NCI-H1092 (cell line): ENCODE measurements around the gene NID1.
"Not testable (repeated sequence)": the region's sequence is repeated elsewhere in the genome, so short reads cannot be mapped to it uniquely, and the experiment has no call there.

ENCODE experiments used
- DNase-seq: peaks from one replicate; lab custom pipeline; 2025; lab: John Stamatoyannopoulos, UW

Gene NID1

DNA sequence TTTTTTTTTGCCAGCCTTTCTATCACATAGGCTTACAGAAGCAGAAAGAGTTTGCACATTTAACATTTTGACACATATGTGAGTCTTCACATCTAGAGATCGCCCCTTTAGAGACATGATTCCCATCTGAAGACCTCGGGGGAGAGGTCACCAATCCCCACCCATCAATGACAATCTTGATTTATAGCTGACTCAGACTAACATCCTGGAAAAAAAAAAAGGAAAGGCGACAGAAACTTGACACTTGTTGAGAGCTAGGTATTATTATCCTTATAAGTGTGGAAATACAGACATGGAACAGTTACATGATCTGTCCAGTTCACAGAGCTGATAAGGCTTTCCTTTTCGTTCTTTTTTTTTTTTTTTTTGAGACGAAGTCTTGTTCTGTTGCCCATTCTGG, 28.0 kb upstream of the NID1 start:
- no peak for DNase-seq

DNA sequence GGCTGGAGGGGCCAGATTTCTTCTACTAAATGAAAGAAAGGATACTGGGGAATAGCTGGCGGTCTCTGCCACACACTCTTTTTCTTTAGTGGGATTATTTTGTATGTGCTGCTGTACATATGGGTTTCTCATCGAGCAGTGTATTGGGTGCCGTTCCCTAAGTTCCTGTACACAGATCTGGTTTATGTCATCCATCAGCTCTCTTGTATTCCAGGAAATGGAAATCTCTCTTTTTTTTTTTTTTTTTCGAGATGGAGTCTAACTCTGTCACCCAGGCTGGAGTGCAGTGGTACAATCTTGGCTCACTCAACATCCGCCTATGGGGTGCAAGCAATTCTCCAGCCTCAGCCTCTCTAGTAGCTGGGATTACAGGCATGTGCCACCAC, 27.0 kb upstream of the NID1 start:
- DNase-seq = no peak

- DNase-seq = no peak
Measured at GRCh38 chr1:236090741-236091147, 25.9 kb upstream of the NID1 start.

DNA sequence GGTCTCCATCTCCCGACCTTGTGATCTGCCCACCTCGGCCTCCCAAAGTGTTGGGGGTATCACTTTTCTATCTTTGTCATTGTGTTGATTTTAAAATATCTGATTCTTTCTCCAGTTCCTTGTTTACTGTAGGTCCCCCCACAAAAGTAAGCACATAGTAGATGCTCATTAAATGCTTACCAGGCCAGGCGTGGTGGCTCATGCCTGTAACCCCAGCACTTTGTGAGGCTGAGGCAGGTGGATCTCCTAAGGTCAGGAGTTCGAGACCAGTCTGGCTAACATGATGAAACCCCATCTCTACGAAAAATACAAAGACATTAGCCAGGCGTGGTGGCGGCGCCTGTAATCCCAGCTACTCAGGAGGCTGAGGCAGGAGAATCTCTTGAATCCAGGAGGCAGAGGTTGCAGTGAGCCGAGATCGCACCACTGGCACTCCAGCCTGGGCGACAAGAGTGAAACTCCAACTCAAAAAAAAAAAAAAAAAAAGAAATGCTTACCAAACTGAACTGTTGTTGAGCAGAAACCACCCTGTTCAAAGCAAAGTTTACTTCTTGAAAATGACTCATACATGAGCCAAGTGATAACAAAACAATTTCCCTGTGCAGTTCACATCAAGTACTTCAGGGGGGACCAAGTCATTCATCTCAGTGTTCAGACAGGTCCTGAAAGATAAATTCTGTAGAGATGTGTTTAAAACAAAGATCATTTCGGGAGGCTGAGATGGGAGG, 24.3 kb upstream of the NID1 start:
- no peak for DNase-seq

- no peak for DNase-seq
Measured at GRCh38 chr1:236086537-236086936, 21.6 kb upstream of the NID1 start.

DNA sequence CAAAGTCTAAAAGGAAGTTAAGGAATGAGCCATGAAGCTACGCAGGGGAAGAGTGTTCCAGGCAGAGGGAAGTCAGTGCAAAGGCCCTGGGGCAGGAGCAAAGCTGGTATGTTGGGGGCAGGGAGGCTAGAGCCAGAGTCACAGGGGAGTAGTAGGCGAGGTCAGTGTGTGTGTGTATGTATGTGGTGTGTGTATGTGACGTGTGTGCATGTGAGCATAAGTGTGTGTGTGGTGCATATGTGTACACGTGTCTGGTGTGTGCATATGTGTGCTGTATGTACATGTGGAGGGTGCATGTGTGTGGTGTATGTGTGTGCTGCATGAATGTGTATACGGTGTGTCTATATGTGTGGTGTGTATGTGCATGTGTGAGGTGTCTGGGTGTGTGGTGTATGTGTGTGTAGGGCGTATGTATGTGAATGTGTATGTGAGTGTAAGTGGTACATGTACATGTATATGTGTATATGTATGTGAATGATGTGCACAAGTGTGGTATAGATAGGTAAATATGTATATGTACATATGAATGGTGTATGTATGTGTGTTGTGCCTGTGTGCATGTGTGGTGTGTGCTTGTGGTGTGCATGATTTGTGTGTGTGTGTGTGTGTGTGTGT, 20.8 kb upstream of the NID1 start:
- no peak for DNase-seq

DNA sequence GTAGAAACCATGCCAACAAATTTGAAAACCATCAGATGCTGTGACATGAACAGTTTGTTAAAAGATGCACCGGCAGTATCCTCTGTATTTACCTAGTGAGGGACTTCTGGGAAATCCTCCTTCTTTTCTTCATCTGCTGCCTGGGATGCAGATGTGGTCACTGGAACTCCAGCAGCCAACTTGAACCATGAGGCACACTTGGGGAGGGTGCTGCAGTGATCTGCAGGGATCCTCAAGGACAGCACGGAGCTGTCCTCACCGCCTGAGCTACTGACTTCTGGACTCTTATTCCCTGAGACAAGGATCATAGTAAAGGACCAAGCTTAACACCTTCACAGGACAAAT, 19.5 kb upstream of the NID1 start:
- no peak for DNase-seq

- no peak for DNase-seq
Measured at GRCh38 chr1:236083650-236084385, 18.9 kb upstream of the NID1 start.

- no peak for DNase-seq
Measured at GRCh38 chr1:236082526-236082925, 17.6 kb upstream of the NID1 start.

DNA sequence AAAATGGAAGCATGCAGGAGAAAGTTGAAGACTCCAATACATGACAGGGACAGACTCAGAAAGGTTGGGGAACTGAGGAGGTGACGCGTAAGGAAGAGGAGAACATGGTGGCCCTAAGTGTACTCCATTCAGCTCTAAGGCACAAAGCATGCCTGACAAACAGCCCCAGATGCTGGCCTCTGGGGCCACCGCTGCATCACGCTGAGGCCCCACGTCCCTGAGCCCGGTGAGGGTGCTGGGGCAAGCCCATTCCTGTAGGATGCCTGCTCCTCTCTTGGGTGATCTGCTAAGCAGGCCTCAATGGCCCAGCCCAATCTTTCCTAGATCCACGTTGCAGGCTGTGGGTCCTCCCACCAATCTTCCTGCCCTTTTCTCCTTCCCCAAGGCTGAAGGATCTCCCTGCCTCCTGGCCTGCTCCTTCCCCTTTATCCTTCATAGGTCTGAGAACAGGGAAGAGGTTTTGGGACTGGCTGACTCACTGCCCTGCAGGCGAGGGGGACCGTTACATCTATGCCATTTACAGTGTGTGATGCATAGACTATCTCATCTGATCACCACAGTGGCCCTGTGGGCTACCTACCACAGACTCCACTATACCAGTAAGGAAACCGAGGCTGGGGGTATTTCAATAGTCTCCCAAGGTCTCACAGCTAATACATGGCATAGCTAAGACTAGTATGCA, 16.8 kb upstream of the NID1 start:
- no peak for DNase-seq

DNA sequence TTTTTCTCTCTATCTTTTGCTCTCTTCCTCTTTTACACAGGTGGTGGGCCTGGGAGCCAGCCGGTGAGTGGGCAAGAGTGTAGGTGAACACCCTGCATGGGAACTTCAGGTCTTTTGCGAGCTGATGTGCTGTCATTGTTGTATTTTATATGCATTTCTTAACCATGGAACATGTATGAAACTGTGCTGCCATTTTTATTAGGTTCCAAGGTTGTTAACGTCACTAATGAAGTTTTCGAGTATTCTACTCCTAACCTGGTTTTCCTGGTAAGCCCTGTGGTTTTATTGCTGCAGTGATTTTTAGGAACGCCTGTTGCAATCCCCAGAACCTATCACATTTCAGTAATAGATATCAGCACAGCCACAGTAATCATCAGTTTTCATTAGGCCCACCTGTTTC, 14.8 kb upstream of the NID1 start:
- DNase-seq = no peak

GRCh38 chr1:236078993-236079392, 14.1 kb upstream of the NID1 start:
- DNase-seq = no peak

DNA sequence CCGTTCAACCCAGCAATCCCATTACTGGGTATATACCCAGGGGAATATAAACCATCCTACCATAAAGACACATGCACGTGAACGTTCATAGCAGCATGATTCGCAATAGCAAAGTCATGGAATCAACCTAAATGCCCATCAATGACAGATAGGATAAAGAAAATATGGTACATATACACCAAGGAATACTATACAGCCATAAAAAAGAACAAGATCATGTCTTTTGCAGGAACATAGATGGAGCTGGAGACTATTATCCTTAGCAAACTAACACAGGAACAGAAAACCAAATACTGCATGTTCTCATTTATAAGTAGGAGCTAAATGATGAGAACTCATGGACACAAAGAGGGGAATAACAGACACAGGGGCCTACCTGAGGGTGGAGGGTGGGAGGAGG, 13.2 kb upstream of the NID1 start:
- not testable (repeated sequence) for DNase-seq

DNA sequence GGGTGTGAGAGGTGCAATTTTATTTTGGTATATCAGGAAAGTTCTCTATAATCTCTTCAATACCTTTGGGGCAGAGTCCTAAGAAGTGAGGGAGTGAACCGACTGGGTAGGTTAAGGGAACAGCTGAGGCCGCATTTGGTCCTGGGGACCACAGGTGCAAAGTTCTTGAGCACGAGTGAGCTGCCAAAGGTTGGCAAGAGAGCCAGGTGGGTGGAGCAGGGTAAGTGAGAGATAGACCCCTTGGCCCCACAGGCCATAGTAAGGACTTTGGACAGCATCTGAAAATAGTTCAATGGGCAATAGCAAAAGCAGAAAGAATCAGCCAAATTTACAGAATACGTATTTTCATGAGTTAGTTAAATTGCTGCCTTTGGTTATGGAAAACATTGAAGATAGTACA, 11.0 kb upstream of the NID1 start:
- no peak for DNase-seq

DNA sequence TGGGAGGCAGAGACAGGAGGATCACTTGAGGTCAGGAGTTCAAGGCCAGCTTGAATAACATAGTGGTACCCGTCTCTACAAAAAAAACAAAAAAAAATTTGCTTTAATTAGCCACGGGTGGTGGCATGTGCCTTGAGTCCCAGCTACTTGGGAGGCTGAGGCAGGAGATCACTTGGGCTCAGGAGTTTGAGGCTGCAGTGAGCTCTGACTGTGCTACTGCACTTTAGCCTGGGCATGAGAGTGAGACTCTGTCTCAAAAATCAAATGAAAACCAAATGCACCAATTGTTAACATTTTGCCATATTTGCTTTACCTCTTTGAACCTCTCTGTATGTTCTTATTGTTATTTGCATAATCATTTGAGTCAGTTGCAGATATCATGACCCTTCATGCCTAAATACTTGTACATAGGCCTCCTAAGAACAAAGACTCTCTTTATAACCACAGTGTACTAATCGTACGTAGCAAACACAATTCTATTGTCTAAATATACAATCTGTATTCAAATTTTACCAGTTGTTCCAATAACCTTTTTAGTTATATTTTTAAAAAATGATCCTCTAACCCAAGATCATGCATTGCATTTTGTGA, 8.5 kb upstream of the NID1 start:
- DNase-seq = no peak

DNA sequence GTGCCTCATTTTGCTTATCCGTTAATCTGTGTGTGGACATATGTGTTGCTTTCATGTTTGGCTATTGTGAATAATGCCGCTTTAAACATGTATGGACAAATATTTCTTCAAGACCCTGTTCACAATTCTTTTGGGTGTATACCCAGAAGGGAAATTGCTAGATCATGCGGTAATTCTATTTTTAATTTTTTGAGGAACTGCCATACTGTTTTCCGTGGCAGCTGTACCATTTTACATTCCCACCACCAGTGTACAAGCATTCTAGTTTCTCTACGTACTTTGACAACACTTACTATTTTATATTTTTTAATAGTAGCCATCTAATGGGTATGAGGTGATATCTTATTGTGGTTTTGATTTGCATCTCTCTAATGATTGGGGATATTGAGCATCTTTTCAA, 7.1 kb upstream of the NID1 start:
- no peak for DNase-seq

DNA sequence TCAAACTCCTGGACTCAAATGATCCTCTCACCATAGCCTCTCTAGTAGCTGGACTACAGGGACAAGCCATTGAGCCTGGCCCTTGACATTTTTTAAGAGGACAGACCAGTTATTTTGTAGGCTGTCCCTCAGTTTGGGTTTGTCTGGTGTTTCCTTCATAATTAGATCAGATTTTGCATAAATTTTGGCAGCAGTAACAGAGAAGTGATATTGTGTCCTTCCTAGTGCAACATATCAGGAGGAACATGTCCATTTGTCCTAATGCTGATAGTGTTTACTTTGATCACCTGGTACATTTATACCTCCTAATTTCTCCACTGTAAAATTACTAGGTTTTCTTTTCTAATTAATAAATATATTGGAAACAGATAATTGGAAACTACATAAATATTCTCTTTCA, 5.9 kb upstream of the NID1 start:
- no peak for DNase-seq

DNA sequence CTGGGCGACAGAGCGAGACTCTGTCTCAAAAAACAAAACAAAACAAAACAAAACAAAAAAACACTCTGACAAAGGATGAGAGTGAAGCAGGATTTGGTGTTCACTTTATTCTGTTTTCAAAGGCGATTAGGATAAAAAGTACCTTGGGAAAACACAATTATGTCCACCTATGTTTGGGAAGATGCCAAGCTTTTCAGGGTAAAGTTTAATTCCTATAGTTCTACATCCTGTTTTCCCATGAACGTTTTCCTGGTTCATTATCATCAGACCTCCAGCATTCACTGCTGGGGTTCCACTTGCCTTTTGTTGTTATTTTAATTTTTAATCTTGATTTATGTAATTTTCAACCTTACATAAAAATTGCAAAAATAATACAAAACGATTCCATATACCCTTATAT, 4.9 kb upstream of the NID1 start:
- DNase-seq = no peak

GRCh38 chr1:236067854-236068454, 3.1 kb upstream of the NID1 start:
- no peak for DNase-seq

- no peak for DNase-seq
Measured at GRCh38 chr1:236066828-236067386, 2.0 kb upstream of the NID1 start.

DNA sequence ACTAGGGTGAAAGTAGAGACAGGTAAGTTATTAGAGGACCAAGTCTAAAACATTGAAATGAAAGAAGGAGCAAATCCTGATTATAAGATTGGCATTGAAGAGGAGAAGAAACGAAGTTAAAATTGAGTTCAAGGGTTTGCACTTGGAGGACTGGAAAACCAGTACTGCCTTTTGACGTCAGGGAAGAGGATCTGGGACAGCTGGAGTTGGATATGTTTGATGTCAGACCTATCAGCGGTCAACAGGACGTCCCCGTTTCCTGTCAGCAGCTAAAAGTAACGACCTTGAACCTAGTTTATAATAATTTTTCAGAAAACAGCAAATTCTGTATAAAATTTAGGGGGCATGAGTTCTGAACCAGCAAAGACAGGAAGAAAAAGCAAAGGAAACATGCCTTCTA, 1.2 kb upstream of the NID1 start:
- DNase-seq = no peak

DNA sequence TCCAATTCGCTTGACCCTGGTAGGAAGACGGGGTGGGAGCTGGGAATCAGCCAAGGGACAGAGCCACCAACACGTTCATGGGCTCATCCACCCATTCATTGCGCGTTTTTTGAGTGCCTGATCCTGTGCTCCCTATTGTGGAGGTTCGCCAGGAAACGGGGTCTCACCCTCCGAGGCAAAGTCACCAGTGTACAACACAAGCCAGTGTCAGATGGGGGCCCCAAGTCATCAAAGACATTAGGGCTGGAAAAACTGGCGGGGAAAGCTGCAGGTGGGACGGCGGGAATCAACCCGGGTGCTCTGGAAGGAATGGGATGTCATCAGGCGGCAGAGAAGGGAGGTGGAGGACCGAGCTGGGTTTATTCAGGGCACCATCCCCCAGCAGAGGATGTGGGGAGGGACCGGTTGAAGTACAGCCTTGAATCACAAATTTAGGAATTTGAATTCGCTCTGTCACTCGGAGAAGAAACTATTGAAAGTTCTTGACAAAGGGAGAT, 667 bp upstream of the NID1 start:
- DNase-seq = no peak
